T-helper 1 cell treated with Interleukin-12 subunit alpha and Interleukin-12 subunit beta and Interleukin-4 antibody, amounts not matched to agents 30 ng/mL and 1 ng/mL, for 36 hours (primary cell): ENCODE data around the gene NT5M. TPM values are rescaled to one million over a fixed set of nuclear protein-coding genes. Genes with fewer than 3 reads are reported as not detected.

Source experiments
- intact Hi-C: fragments of 100-400 bp; cut with micrococcal nuclease; formaldehyde crosslinking; loops from one replicate; pipeline ENCODE4 v1.15.1; 2024
- total RNA-seq: library from RNA; stranded (reverse); gene quantifications from 2 replicates; pipeline ENCODE4 v1.2.3, GENCODE V29; 2022

The NT5M gene
- total RNA-seq, 1 donor from 2014 or later = 3.5 TPM

DNA sequence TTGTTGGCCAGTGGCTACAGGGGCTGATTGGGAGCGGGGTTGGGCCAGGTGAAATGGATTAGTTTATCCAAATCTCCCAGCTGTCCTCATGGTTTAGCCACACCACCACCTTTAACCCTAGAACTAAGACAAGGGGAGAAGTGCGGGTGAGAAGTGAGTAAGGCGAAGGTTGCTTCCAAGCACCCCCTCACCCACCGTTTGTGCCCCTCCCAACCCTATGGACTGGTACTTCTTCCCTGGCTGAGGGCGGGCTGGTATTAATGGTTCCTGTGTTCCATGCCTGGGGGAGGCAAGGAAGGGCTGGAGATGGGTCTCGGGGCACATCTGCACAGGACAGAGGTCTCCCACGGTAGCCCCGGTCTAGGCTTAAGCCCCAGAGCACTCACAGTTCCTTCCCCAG, 25.1 kb downstream of the NT5M start:
- intact Hi-C loops = no loop called here

DNA sequence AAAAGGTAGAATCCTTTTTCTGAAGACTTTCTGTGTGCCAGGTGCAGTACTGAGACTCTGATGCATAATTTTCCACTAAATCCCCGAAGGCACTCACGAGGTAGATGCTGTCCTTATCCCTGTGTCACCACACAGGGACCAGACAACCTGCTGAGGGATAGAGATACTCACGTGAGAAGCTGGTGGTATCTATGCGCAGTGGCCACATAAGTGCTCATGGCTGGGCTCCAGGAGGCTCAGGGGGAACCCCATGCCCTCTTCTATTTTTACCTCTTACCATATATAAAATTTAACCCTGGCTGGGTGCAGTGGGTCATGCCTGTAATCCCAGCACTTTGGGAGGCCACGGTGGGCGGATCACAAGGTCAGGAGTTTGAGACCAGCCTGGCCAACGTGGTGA, 38.3 kb downstream of the NT5M start:
- intact Hi-C loops = no loop called here

DNA sequence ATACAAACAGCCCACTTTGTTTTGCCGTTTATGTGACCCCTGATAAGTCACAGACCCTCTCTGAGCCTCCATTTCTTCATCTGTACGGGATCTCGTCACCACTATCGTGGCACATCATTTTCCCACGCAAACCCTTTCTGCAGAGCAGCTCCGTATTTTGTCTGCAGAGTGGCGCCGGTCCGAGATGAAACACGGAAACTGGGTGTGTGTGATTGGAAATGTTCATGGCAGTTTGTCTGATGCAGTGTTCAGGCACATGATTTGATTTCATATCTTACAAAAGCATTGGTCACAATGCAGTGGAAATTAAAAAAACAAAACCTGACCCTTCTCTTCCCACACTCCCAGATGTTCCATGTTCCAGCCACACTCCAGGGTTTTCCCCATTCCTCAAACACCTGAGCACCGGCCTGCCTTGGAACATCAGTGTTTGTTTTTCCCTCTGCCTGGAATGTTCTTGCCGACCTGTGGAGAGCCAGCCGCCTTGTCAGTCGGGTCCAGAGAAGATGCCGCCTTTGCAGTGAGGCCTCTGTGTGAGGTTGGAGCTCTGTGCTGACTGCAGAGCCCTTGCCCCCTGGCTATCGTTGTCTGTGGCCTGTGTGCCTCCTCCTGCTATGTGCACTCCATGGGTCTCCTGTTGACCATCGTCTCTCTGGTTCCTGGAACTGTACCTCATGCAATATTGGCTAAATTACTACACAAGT, 39.2 kb downstream of the NT5M start:
- intact Hi-C loops = no loop called here

DNA sequence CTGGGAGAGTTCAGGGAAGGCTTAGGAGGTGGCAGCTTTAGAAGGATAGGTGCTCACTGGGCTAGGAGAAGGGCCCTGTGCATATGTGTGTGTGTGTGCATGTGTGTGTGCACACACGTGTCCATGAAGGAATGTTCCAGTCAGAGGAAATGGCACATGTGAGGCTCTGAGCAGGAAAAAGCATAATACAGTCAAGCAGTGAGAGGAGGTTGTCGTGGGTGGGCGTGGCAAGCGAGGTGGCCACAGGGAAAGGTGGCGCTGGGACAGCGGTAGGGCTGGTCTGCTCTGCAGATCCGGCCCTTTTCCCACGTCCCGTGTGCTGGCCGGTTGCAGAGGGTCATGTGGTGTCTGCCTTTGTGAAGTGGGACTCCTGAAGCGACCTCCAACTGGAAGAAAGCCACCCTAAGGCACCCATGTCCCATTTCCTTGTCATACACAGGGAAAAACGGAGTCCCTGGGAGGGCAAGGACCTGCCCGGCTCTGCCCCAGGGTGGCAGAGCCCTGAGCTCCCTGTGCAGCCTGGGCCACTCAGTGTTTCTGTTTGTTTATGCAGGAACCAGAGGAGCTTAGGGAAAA, 40.1 kb downstream of the NT5M start:
- intact Hi-C loops = no loop called here

DNA sequence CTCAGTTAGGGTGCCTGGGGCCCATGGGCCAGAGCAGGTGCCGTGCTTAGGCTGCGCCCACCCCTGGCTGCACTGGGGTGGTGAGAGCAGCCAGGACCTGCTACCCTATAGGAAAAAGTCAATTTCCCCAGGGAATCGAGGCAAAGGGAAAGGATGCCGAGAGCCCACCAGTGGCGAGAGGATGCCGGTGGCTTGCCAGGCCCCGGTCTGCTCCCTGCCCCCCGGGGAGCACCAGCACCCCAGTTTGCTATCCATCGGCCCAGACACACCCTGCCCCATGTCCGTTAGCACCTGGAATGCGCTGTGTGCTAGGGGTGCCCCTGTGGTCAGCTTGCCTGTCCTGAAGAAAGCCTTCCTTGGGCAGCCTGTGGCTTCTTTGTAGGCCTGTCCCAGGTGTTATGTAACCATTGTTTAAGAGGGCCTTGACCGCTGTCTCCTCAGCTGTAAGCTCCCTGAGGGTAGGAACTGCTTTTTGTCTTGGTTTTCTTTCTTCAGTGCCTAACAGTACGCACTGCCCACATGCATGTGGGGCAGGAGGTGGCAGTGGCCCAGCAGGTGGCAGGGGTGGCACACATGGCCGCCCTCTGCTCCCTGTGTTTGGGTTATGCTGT, 40.8 kb downstream of the NT5M start:
- intact Hi-C loops = no loop called here

DNA sequence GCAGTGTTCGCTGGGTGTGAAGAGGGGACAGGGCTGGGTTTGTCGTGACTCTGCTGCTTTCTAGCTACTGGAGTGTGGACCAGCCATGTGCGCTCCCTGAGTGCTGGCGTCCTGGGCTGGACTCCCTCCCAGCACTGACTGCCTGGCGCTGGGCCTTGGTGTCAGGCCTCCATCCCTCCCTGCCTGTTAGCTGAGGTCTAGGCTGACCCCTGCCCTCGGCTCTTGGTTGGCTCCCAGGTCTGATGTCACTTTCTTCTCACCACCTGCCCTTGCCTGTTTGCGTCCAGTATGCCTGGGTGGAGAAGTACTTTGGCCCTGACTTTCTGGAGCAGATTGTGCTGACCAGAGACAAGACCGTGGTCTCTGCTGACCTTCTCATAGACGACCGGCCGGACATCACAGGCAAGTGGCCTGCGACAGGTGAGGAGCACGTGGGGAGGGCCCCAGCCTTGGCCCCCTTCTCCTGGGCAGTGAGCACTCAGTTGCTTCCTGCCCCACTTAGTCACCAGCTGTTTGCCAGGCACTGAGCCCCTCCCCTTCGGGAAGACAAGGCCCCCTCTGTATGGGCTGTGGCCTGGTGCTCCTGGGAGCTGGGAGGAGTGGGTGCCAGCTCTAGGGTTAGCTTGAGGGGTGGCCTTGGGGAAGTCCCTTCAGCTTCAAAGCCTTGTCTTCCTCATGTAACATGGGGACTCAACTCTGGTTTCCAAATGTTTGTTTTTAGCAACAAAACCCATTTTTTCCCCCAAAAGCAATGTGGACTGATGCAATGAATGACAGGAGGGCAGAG, 41.5 kb downstream of the NT5M start:
- intact Hi-C loops = no loop called here

DNA sequence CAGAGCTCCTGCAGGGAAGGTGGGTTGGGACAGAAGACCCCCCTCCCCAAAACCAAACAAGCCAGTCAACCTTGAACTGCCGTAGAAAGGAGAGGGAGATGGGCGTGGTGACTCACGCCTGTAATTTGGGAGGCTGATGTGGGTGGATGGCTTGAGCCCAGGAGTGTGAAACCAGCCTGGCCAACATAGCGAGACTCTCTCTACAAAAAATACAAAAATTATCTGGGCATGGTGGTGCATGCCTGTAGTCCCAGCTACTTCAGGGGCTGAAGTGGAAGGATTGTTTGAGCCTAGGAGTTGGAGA, 42.1 kb downstream of the NT5M start:
- intact Hi-C loops = no loop called here

DNA sequence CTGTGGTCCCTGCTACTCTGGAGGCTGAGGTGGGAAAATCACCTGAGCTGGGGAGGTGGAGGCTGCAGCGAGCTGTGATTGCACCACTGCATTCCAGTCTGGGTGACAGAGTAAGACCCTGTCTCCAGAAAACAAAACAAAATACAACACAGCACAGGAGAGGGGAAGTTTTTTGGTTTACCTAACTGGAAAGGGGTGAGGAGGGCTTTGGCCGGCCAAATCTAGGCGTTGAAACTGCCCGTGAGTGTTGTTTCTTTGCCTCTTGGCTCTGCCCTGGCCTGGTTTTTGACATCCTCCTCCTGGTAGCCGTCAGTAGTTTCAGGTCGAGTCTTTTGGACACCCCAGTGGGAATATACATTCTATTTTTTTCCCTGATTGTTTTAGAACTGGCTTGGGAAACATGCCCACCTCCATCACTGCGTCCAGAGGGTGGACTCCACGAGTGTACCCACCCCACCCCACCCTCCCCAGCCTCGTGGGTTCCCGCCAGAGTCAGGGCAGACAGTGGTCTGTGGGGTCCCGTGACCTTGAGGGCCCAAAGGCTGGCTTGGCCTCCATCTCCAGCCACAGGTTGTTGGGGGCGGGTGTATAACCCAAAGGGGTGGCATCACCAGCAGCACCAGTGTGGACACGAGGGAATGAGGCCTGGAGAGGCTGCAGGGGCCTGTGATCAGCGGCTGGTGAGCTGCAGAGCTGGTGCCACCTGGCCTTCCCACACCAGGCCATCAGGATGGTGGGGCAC, 42.7 kb downstream of the NT5M start:
- intact Hi-C loops = no loop called here

DNA sequence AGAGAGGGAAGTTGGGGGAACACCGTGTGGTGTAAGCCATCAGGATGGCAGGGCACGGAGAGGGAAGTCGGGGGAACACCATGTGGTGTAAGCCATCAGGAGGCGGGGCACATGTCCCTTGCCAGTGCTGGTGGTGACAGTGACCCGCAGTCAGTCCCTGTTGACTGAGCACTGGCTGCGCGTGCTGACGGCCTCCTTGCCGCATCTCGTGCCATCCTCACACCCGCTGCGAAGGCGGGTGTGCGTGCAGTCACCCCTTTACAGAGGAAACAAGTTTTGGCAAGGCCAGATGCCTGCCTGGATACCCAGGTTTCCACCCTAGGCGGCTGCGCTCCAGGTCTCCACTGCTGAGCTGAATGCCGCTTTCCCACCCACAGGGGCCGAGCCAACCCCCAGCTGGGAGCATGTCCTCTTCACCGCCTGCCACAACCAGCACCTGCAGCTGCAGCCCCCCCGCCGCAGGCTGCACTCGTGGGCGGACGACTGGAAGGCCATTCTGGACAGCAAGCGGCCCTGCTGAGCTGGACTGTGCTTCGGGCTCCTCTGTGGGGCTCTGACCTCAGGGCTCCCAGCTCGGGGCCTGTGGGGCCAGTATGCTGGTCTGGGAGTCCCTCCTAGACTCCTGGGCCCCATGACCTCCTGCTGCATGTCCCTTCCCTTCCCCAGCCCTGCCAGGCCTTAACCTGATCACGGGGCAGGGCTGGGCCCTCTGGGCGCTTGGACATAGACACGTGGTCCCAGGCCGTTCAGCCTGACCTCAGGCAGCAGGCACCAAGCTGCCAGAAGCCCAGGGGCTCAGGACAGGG, 43.5 kb downstream of the NT5M start:
- intact Hi-C loops = no loop called here

DNA sequence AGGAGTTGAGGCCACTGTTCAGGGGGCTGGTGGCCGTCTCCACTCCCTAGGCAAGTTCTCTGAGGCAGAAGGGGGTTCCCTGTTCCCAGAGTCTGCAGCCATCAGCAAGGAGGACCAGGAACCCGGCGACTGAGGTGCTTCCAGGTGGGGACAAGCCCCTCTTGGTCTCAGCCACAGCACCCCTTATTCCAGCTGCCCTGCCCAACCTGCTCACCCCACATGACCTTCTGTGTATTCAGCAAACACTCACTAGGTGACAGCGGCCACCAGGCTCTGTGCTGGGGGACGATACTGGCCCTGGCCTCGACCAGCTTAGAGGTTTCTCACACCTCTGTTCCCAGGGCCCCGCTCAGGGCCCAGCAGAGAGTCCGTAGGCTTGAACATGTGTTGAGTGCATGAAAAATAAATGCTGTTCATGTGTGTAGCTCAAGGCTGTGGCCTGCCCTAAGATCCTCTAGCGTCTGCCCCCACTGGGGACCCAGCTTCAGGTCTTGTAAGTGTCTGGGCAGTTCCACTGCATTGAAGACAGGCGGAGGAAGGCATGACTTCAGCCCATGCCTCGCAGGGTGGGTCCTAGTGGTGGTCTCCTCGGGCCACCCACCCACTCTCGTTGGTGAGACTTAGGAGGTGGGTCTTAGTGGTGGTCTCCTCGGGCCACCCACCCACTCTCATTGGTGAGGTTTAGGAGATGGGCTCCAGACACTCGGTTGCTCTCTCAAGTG, 44.2 kb downstream of the NT5M start:
- intact Hi-C loops = no loop called here

DNA sequence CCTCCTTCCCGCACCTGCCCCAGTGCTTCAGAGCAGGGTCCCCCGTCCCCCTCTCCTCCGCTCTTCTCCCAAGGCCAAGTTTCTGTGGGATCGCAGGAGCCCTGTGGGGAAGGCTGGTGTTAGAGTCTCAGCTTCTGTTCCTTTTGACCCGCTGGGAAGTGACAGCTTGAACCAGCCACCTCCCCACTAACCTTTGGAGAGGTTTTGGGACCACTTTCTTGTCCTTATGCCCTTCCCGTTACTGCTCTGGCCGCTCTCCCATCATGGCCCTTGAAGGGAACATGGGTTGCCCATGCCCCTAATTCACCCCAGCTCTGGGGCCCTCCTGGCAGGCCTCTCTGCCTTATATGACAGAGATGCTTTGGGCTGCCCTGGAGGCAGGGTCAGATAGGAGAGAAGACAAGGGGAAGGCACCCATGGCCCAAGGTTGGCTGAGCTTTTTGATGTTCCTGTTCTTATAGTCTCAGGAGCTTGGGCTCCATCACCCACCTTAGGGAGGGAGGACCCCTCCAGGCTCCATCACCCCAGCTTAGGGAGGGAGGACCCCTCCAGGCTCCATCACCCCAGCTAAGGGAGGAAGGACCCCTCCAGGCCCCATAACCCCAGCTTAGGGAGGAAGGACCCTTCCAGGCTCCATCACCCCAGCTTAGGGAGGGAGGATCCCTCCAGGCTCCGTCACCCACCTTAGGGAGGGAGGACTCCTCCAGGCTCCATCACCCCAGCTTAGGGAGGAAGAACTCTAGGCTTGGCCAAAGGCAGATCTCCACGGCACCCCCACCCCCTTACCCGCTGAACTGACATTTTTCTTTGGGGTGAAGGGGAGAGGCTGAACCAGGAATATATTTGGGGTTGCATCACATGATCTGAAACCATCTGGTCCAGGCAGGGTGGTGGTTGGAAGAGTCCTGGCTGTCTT, 45.0 kb downstream of the NT5M start:
- intact Hi-C loops = no loop called here

DNA sequence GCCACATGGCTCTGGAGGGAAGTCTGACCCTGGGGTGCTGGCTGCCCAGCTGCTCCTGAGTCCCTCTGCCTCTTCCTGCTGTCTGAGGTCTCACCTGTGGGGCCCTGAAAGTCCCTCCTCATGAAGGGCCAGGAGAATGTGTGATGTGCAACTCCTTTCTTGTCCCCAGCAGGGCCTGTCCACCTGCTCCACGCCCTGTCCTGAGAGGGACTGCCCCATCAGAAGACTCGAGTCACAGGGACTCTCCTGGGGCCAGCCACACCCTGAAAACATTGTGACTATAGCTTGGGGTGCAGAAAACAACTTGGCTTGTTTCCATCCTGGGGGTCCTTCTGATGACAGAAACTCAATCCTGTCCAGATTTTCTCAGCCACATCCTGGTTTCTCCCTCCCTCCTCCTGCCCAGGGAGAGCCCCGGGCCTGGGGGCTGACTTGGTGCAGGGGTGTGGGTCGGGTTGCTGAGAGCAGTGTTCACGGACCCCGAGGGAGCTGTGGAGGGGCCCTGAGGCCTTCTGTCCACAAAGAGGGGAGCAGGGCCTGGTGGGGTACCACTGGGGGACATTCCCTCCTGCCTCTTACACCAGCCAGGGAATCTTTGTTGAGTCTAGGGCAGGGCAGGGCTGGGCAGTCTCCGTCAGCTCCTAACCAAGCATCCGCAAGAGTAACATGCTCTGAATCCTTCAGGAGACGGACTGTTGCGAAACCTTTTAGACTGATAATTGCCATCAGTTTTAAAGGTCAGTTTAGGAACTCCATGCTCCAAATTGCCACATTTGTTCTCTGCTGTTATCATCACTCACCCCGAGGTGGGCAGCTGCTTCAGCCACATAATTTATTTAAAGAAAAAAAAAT, 45.9 kb downstream of the NT5M start:
- intact Hi-C loops = no loop called here

DNA sequence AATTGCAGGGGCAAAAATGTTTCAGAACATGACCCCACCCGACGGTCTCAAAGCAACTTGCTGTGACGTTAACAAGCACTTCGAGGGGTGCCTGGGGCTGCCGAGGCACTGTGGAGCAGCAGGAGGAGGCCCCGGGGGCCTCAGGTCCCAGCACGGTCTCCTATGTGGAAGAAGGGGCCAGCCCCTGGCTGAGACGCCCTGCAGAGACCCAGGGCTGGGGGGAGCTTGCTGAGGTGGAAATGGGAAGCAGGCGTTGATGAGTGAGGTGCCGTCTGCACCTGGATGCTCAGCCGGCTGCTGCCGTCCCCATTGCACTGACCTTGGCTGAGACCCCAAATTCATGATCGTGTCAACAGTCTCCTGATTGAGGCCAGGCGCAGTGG, 46.5 kb downstream of the NT5M start:
- intact Hi-C loops = no loop called here

DNA sequence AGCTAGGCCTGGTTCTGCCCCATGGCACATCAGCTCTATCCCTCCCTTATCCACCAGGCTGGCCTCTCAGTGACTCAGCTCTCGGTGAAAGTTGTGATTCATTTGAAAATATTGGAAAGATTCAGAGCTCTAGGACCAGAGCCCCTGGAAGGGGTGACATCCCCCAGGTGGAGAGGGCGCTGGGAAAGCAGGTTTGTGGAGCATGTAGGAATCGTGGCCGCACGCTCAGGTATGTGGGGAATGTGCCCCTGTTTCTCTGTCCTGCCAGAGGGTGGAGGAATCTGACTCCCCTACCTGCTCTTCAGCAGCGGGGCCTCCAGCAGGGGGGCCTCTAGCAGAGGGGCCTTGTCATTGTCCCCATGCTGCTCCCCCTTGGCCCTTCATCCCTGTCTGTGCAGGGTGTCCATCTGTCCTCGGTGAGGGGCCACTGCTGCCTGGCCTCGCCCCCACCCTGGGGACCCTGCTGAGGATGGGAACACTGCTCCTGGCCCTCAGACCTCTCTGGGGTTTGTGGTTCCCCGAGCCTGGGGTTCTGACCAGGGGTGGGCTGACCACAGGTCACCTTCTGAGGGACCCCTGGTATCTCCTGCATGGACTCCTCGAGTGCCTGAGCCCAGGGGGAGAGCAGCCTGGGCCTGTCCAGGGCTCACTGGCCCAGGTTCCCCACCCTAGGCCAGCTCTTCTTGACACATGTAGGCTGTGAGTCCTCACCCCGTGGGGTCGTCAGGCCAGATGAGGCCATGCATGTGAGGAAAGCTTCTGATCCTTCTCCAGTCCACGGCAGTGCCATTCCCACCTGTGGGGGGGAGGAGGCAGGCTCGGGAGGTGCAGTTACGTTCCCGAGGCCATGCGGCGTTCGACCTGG, 47.5 kb downstream of the NT5M start:
- intact Hi-C loops = no loop called here

DNA sequence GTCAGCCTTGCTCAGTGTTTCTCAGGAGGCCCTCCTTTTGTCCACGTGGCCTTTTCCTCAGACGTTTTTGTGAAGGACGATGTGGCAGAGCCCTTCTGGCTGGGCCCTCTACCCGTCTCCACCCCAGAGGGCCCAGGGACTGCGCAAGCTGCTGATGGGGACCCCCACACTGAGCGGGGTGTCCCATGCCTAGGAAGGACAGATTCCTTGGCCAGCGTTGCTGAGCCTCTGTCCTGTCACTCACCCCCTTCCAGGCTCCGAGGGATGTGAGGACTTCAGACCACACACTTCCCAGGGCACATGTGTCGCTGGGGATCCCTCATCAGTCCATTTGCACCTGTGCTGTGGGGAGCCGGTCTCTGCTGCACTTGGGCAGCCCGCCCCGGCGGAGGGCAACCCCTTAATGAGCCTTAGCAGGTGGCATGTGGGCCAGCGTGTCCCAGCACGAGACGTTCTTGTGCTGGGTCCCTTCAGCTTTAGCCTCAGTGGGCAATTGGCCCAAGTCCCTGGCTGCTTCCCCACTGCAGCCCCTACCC, 48.3 kb downstream of the NT5M start:
- intact Hi-C loops = no loop called here

DNA sequence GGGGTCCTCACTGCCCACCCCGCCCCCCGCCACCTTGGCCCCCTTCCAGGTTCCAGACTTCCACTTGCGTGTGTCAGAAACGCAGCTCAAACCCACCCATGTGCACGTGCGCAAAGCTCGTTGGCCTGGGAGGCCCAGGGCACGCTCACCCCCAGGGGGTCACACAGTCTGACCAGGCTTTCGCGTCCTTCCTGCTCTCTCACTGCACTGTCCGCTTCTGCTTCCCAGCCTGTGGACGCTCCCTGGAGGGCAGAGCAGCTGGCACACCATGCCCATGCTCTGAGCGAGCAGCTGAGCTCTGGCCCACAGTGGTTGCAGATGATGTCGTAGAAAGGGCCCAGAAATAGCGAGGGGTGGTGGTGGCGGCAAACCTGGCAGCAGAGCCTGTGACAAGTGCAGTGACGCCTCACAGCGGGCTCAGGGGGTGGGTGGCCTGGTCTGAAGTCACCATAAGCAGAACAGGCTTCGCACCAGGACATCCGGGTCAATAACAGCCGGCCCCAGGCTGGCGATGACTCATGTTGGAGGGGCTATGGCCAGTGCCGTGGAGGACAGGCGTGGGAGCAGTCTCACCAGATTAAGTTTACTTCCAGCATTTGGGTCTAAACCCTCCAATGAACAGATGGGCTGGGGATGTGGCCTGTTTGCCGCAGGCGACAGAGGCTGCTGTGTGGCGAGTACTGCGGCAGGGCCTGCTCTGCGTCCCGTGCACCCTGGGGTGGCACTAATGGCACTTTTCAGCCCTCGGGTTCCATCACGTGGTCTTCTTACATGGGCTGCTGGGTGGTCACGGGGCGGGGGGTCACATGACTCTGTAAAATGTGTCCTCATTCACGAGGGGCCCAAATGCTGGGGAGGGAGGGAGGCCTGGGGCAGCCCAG, 49.0 kb downstream of the NT5M start:
- intact Hi-C loops = no loop called here
